GM18499 (cell line): ENCODE measurements around the gene DNAH14.
"Not testable (repeated sequence)": the region's sequence is repeated elsewhere in the genome, so short reads cannot be mapped to it uniquely, and the experiment has no call there.

ENCODE experiments used
- ATAC-seq: cut with Tn5 transposase; IDR thresholded peaks from one replicate; pipeline ENCODE4 v1.9.1; 2021; ENCODE audit warnings: moderate number of reproducible peaks; ENCODE audit not compliant: insufficient read depth, unreplicated experiment

DNAH14 gene

GRCh38 chr1:225329996-225330395 is 400.5 kb downstream of the DNAH14 start:
- not testable (repeated sequence) for ATAC-seq

GRCh38 chr1:225332686-225333085 is 403.2 kb downstream of the DNAH14 start:
- no peak for ATAC-seq

- ATAC-seq = not testable (repeated sequence)
Observed at GRCh38 chr1:225335098-225335778, 405.8 kb downstream of the DNAH14 start.

DNA sequence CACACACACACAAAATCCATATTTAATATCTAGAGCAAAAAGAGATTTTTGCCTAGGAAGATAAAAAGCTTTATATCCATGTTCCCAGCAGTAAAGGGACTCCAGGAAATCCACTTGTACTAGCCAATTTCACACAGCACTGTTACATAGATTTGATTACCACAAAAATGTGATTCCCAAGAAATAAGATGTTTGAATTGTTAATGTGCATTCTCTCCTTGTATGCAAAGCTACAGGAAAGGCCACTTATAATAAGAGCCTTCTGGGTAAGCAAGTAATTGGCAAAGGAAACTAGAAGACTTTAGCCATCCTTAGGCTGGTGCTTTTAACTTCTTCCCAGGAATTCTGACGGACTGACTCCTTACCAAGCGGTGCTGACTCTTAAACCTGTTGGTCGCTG is 409.1 kb downstream of the DNAH14 start:
- no peak for ATAC-seq

DNA sequence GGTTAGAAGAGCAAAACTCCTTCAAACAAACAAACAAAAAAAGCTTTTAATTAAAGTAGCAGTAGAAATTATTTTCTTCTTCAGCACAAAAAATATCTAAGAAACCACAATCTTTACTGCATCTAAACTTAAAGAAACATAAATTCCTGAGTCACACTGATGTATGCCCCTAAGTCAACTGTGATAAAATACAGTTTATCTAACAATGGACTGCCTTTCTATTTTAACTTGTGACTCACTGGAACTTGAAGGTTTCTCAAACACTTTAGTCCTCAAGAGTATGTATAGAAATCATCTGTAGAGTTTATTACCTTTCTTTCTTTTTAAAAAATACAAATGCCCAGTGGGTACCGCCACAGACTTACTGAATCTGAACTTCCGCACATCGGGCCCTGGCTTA is 412.2 kb downstream of the DNAH14 start:
- ATAC-seq = no peak

DNA sequence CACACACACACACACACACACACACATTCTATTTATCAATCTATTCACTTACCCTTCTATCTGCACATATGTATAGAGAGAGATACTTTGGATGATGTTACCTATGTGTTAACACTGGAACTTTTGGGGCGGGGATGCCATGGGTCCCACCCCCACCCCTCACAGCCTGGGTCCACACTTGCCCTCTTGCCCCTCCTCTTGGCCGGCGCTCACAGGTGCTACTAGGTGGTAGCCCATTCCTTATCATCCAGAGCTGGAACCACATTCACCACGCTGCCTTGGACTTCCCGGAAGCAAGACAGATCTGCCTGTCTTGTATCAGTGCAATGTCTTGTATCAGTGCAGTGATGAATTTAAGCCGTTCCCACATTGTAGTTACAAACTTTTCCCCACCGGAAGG is 413.2 kb downstream of the DNAH14 start:
- no peak for ATAC-seq

- ATAC-seq = no peak
Observed at GRCh38 chr1:225343618-225344017, 414.1 kb downstream of the DNAH14 start.

DNA sequence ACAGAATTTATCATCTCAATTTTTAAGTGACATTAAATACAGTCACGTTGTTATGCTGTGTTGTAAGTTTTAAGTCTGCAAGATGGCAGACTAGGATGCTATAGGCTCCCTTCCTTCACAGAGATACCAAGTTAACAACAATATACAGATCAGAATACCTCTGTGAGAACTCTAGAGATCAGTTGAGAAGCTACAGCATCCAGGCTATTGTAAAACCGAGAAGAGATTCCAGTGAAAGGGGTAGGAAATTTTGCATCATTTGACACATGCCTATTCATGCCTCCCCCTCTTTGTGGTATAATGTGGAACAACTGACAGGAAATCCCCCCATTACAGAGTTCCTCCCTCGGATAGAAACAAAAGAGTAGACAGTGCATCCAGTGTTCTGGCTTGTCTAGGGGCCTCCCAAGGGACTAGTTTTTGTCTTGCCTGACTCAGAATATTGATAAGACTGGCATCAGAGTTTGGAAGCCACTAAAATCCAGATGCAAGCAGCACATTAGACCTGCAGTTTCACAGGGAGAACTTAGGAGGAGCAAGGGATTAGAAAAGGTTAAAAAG is 417.7 kb downstream of the DNAH14 start:
- no peak for ATAC-seq

DNA sequence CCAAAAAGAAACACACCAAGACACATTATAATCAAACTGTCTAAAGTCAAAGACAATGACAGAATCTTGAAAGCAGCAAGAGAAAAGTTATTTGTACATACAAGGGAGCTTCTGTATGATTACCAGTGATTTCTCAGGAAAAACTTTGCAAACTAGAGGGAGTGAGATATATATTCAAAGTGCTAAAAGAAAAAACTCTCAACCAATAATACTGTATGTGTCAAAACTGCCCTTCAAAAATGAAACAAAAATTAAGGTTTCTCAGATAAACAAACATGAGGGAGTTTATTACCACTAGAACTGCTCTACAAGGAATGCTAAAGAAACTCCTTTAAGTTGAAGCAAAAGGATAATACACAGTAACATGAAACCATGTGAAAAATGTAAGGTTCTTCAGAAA is 418.9 kb downstream of the DNAH14 start:
- no peak for ATAC-seq

GRCh38 chr1:225349826-225350225 is 420.4 kb downstream of the DNAH14 start:
- ATAC-seq = no peak

DNA sequence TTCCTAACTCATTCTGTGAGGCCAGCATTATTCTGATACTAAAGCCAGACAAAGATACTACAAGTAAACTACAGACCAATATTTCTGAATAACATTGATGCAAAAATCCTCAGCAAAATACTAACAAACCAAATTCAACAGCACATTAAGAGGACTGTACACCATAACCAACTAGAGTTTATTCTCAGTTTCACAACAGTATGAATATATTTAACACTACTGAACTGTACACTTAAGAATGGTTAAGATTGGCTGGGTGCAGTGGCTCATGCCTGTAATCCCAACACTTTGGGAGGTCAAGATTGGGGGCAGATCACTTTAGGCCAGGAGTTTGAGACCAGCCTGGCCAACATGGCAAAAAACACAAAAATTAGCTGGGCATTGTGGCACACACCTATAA is 421.4 kb downstream of the DNAH14 start:
- no peak for ATAC-seq

DNA sequence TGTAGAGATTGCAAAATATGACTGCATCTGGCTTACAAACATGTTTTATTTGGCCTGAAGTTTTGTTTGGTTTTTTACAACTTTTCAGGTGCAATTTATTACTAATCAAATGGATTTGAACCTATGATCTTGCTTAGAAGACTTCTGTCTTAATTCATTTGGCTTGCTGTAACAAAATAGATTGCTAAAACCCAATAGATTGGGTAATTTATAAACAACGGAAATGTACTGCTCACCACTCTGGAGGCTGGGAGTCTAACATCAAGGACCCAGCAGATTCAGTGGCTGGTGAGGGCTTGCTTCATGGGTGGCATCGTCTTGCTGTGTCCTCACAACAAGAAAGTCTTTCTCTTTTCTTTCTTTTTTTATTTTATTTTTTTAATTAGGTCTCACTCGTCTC is 425.4 kb downstream of the DNAH14 start:
- ATAC-seq = no peak

DNA sequence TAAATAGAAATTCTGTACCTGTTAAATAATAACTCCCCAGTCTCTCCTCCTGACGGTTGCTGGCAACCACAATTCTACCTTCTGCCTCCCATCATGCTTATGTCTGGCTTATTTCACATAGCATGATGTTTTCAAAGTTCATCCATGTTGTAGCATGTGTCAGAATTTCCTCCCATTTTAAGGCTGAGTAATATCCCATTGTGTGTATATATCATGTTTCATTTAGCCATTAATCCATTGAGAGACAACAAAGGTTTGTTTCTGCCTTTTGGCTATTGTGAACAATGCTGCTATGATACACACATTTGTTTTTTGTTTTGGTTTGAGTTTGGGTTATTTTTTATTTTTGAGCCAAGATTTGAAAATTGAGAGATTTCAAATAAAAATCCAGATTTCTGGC is 426.4 kb downstream of the DNAH14 start:
- ATAC-seq = no peak

- no peak for ATAC-seq
Observed at GRCh38 chr1:225360119-225360518, 430.6 kb downstream of the DNAH14 start.

DNA sequence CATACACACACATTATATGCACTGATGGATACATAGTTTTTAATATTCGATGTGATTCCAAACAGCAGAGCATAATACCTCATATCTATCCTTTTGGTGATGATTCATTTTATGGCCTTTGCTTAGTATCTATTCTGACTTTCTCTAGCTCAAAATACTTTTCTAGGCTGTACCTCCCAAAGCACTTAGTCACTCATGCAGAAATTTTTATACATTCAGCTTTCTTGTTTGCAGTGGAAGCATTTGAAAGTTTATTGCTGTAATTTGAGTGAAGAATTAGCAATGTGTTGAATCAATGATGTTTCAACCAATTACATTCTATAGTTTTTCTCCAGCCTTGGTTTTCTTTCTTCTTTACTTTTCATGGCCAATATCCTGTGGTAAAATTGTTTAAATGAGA is 431.7 kb downstream of the DNAH14 start:
- ATAC-seq = no peak

GRCh38 chr1:225362805-225363204 is 433.3 kb downstream of the DNAH14 start:
- no peak for ATAC-seq

DNA sequence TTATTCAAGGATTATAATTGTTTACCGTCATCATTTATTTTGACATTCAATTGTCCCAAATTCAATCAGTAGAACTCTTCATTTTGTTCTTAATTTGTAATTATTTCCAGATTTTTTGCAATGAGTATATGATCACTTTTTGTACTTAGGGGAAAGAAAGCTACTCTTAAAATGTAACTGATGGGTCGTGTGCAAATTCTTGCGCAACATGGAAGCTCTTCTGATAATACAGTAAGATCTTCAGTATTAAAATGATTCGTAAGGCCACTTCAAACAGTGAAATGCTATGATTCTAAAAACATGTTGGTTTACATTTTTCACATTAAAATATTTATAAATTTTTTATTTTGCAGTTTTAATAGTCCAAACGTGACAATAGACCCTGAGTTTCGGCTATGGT is 435.0 kb downstream of the DNAH14 start:
- no peak for ATAC-seq

GRCh38 chr1:225366018-225366417 is 436.5 kb downstream of the DNAH14 start:
- ATAC-seq = no peak

GRCh38 chr1:225366552-225366951 is 437.1 kb downstream of the DNAH14 start:
- ATAC-seq = no peak

DNA sequence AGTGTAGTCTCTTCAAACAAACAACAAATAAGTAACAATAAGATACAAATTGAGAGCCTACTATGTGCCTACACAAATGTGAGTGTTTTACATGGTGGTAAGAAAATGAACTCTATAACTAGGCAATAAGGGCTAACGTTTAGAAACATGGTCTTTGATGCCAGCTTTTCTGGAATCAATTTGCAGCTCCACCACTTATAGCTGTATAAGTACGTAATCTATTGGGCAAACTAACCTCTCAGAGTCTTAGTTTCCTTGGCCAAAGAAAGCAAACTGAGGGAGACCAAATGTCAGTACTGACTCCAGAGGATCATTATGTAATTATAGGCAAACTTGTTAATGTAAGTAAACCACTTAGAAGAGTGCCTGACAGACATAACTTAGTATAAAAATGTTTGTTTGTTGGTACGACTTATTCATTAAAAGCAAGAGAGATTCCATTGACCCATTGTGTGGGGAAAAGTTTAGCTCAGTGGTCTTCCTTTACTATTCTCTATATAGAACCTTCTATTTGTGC is 438.6 kb downstream of the DNAH14 start:
- no peak for ATAC-seq

GRCh38 chr1:225371366-225372010 is 442.0 kb downstream of the DNAH14 start:
- no peak for ATAC-seq

DNA sequence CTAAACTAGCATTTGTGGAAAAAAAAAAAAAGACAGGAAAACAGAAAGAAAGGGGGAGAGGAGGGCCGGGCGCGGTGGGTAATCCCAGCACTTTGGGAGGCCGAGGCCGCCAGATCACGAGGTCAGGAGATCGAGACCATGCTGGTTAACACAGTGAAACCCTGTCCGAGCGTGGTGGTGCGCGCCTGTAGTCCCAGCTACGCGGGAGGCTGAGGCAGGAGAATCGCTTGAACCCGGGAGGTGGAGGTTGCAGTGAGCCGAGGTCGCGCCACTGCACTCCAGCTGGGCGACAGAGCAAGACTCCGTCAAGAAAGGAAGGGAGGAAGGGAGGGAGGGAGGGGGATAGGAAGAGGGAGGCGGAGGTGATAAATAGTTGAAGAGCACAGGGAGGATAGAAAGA is 443.7 kb downstream of the DNAH14 start:
- no peak for ATAC-seq
